DND-41 (cell line): ENCODE measurements around the gene TBX18.

Source experiments
- ATAC-seq: fragments of 200-7000 bp; cut with Tn5 transposase; 3 replicates; pipeline ENCODE4 v1.9.1; 2021; ENCODE audit warnings: low read depth; ENCODE audit not compliant: insufficient read depth
- DNase-seq: peaks from one replicate; pipeline ENCODE4 v3.0.0-alpha.2; 2020
- H2AFZ ChIP-seq: 2 replicates; pipeline ENCODE4 v1.6.0; 2012; ENCODE audit warnings: low read depth, low read length
- H3K27ac ChIP-seq: 2 replicates; pipeline ENCODE4 v1.5.1; 2012; ENCODE audit warnings: low read length, inconsistent platforms
- H3K27me3 ChIP-seq: fragments of 200-600 bp; sonication (generic); 2 replicates; pipeline ENCODE4 v1.6.0; 2012; ENCODE audit warnings: low read length, mild to moderate bottlenecking, inconsistent platforms; ENCODE audit not compliant: insufficient read depth, poor library complexity
- H3K36me3 ChIP-seq: 2 replicates; pipeline ENCODE4 v1.5.1; 2012; ENCODE audit warnings: low read length, inconsistent platforms; ENCODE audit not compliant: insufficient read depth
- H3K4me1 ChIP-seq: 2 replicates; pipeline ENCODE4 v1.5.1; 2012; ENCODE audit warnings: mild to moderate bottlenecking, low read length; ENCODE audit not compliant: insufficient read depth
- H3K4me2 ChIP-seq: 2 replicates; pipeline ENCODE4 v1.6.0; 2012; ENCODE audit warnings: mild to moderate bottlenecking, moderate library complexity, low read length, inconsistent platforms; ENCODE audit not compliant: insufficient read depth
- H3K4me3 ChIP-seq, 2 experiments: fragments of 200-600 bp in 1 of 2; shearing (Covaris generic) in 1 of 2; 2 replicates each; pipeline ENCODE4 v1.5.1; 2012 to 2016; ENCODE audit warnings: inconsistent platforms in 2 of 2, low read length in 2 of 2, mild to moderate bottlenecking in 2 of 2, low read depth in 1 of 2, moderate library complexity in 1 of 2
- H3K79me2 ChIP-seq: 2 replicates; pipeline ENCODE4 v1.6.0; 2012; ENCODE audit warnings: low read length, inconsistent platforms; ENCODE audit not compliant: insufficient read depth
- H3K9ac ChIP-seq: 2 replicates; pipeline ENCODE4 v1.6.0; 2012; ENCODE audit warnings: low read depth, mild to moderate bottlenecking, inconsistent platforms, low read length, moderate library complexity
- H3K9me3 ChIP-seq: 2 replicates; pipeline ENCODE4 v1.5.1; 2012; ENCODE audit warnings: low read length, moderate library complexity, mild to moderate bottlenecking, inconsistent platforms; ENCODE audit not compliant: insufficient read depth, severe bottlenecking
- H4K20me1 ChIP-seq: 2 replicates; pipeline ENCODE4 v1.6.0; 2012; ENCODE audit warnings: low read length; ENCODE audit not compliant: insufficient read depth
- EZH2 ChIP-seq: IDR thresholded peaks from 3 replicates; pipeline ENCODE4 v1.6.1; 2012; ENCODE audit warnings: borderline replicate concordance, low read depth, mild to moderate bottlenecking, moderate library complexity, low read length, inconsistent platforms; ENCODE audit not compliant: severe bottlenecking
- TF ChIP-seq, protein P1 (sequence below): IDR thresholded peaks from 2 replicates; pipeline ENCODE4 v1.5.1; 2012; ENCODE audit warnings: borderline replicate concordance, low read length, moderate library complexity, mild to moderate bottlenecking; ENCODE audit not compliant: poor library complexity, severe bottlenecking; ENCODE audit errors: extremely low read depth

Gene TBX18

GRCh38 chr6:84766118-84766798 is 1.9 kb upstream of the TBX18 start:
- Histone ChIP-seq H3K4me1 (no peaks in the 10 kb centered on the region), H2AFZ (no peak overlapping the region), H3K27ac (no peak overlapping the region), H4K20me1 (no peaks in the 10 kb centered on the region), H3K79me2 (no peaks in the 10 kb centered on the region), H3K4me2 (no peak overlapping the region), H3K36me3 (no peaks in the 10 kb centered on the region), H3K4me3 (no peak overlapping the region), H3K27me3 (no peaks in the 10 kb centered on the region), H3K9ac (no peak overlapping the region), H3K9me3 (peaks cover 16% of the 10 kb centered on the region)
- ATAC-seq (no peak), DNase-seq (no peak)
- no peak for TF ChIP-seq EZH2

GRCh38 chr6:84763886-84764331 is 489 bp downstream of the TBX18 start:
- no peak overlapping the region for H3K9ac ChIP-seq
- H3K36me3 ChIP-seq = no peaks in the 10 kb centered on the region
- H3K4me1 ChIP-seq = no peaks in the 10 kb centered on the region; the same call in 1 of the 2 replicates
- no peaks in the 10 kb centered on the region for H3K79me2 ChIP-seq
- H4K20me1 ChIP-seq = no peaks in the 10 kb centered on the region
- no peak overlapping the region for H3K4me2 ChIP-seq
- H3K4me3 ChIP-seq = no peak overlapping the region
- TF ChIP-seq EZH2 = no peak
- TF ChIP-seq, protein P1, sequence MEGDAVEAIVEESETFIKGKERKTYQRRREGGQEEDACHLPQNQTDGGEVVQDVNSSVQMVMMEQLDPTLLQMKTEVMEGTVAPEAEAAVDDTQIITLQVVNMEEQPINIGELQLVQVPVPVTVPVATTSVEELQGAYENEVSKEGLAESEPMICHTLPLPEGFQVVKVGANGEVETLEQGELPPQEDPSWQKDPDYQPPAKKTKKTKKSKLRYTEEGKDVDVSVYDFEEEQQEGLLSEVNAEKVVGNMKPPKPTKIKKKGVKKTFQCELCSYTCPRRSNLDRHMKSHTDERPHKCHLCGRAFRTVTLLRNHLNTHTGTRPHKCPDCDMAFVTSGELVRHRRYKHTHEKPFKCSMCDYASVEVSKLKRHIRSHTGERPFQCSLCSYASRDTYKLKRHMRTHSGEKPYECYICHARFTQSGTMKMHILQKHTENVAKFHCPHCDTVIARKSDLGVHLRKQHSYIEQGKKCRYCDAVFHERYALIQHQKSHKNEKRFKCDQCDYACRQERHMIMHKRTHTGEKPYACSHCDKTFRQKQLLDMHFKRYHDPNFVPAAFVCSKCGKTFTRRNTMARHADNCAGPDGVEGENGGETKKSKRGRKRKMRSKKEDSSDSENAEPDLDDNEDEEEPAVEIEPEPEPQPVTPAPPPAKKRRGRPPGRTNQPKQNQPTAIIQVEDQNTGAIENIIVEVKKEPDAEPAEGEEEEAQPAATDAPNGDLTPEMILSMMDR = no peak
- H3K9me3 ChIP-seq = peaks cover 16% of the 10 kb centered on the region
- ATAC-seq (no peak), DNase-seq (no peak)
- H2AFZ ChIP-seq = no peak overlapping the region
- no peaks in the 10 kb centered on the region for H3K27me3 ChIP-seq
- H3K27ac ChIP-seq = no peak overlapping the region

DNA sequence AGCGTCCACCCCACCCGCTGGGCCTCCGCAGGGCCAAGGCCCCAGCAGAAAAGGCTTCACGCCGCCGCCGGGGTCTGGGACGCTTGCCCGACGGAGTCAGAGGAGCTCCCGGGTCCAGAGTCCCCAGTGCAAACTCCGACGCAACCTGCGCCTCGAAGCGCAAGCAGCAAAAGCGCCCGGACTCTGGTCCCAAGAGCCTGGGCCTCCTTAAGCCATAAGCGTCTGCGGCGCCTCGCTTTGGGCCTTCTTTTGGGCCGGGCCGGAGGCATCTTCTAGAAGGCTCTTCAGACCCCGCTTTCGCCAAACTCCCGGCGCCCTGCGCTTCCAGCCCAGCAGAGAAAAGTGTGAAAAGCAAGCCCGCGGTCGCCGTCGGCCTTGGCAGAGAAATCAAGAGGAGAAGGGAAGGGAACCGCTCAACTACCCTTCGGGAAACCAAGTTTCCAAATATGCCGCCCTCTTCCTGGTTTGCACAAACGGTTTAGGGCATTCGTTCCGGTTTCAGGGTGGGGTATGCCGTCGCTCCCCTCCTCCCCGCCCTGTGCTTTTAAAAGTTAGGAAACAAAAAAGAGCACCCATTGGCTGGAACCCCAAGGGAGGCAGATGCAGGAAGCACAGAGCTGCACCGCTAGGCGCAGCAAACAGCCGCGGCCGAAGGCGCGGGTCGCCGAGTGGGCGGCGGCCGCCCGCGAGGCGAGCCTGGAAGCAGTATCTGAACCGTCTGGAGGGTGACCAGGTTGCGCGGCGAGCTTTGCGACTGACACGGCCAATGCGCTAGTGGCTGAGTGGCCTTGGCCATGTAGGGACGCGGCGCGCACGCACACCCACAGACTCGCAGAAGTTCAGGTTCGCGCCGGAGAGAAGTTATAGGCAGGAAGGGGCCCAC is 1.2 kb downstream of the TBX18 start:
- Histone ChIP-seq H3K9ac (no peak overlapping the region), H3K27ac (no peak overlapping the region), H2AFZ (no peak overlapping the region), H3K4me3 (no peak overlapping the region), H3K36me3 (no peaks in the 10 kb centered on the region), H3K9me3 (peaks cover 16% of the 10 kb centered on the region), H3K27me3 (no peaks in the 10 kb centered on the region), H3K4me2 (no peak overlapping the region), H3K79me2 (no peaks in the 10 kb centered on the region), H4K20me1 (no peaks in the 10 kb centered on the region), H3K4me1 (no peaks in the 10 kb centered on the region; the same call in 1 of the 2 replicates)
- DNase-seq = no peak
- no peak for ATAC-seq
- TF ChIP-seq, protein P1 = no peak
- no peak for TF ChIP-seq EZH2
